Measurements from ENCODE around the gene TTC7B. TPM values are rescaled to one million over a fixed set of nuclear protein-coding genes. Genes with fewer than 3 reads are reported as not detected.
"Not testable (repeated sequence)": the region's sequence is repeated elsewhere in the genome, so short reads cannot be mapped to it uniquely, and the experiment has no call there.

TTC7B gene
- total RNA-seq, 2 experiments from 2014 or later = 4.9 to 8.3 TPM

GRCh38 chr14:90842726-90843125, 26.5 kb upstream of the TTC7B start:
- H3K27me3 Mint-ChIP-seq = no peaks in the 10 kb centered on the region
- no peaks in the 10 kb centered on the region for H3K9me3 Mint-ChIP-seq (ENCODE audit: low read depth)
- H3K27ac Mint-ChIP-seq = no peak overlapping the region
- H3K36me3 Mint-ChIP-seq = peaks cover 9% of the 10 kb centered on the region
- H3K4me1 Mint-ChIP-seq = peaks cover 14% of the 10 kb centered on the region
- no peak overlapping the region for H3K4me3 Mint-ChIP-seq
- CTCF ChIA-PET = no interaction called here
- ATAC-seq (no peak), DNase-seq (peak; percentile 38)

- H3K9me3 Mint-ChIP-seq (ENCODE audit: low read depth); H3K27me3 Mint-ChIP-seq; H3K27ac Mint-ChIP-seq; ATAC-seq; CTCF ChIA-PET; H3K4me3 Mint-ChIP-seq; H3K36me3 Mint-ChIP-seq: not testable (repeated sequence)
- H3K4me1 Mint-ChIP-seq = peaks cover 30% of the 10 kb centered on the region
- DNase-seq = peak; percentile 16
Observed at GRCh38 chr14:90840667-90841066, 24.4 kb upstream of the TTC7B start.

- no peak overlapping the region for H3K27ac Mint-ChIP-seq
- no peak for ATAC-seq
- CTCF ChIA-PET = no interaction called here
- H3K4me3 Mint-ChIP-seq = no peak overlapping the region
- peaks cover 36% of the 10 kb centered on the region for H3K4me1 Mint-ChIP-seq
- peaks cover 6% of the 10 kb centered on the region for H3K27me3 Mint-ChIP-seq
- H3K9me3 Mint-ChIP-seq (ENCODE audit: low read depth) = no peaks in the 10 kb centered on the region
- peak; percentile 12 for DNase-seq
- peaks cover 2% of the 10 kb centered on the region for H3K36me3 Mint-ChIP-seq
Observed at GRCh38 chr14:90839889-90840266, 23.6 kb upstream of the TTC7B start.

GRCh38 chr14:90839024-90839888, 23.0 kb upstream of the TTC7B start:
- H3K27me3 Mint-ChIP-seq = peaks cover 7% of the 10 kb centered on the region
- no peaks in the 10 kb centered on the region for H3K36me3 Mint-ChIP-seq
- H3K27ac Mint-ChIP-seq = no peak overlapping the region
- H3K4me1 Mint-ChIP-seq = peaks cover 32% of the 10 kb centered on the region
- no peaks in the 10 kb centered on the region for H3K9me3 Mint-ChIP-seq (ENCODE audit: low read depth)
- DNase-seq (peak; percentile 33), ATAC-seq (no peak)
- CTCF ChIA-PET = no interaction called here
- H3K4me3 Mint-ChIP-seq = no peak overlapping the region

- H3K27ac Mint-ChIP-seq, CTCF ChIA-PET: not testable (repeated sequence)
Observed at GRCh38 chr14:90838531-90838930, 22.3 kb upstream of the TTC7B start.

GRCh38 chr14:90837355-90837754, 21.1 kb upstream of the TTC7B start:
- Mint-ChIP-seq H3K27me3 (peaks cover 7% of the 10 kb centered on the region), H3K36me3 (no peaks in the 10 kb centered on the region), H3K4me1 (peaks cover 24% of the 10 kb centered on the region), H3K4me3 (no peak overlapping the region), H3K9me3 (ENCODE audit: low read depth) (no peaks in the 10 kb centered on the region), H3K27ac (no peak overlapping the region)
- CTCF ChIA-PET = interaction anchor here (1.4 kb wide), 1 partner anchor 340 kb away, joined by 3 read pairs; no protein-coding TSS in a partner anchor
- ATAC-seq (no peak), DNase-seq (no peak)

More at GRCh38 chr14:90838531-90838930, 22.3 kb upstream of the TTC7B start:
- DNase-seq; H3K36me3 Mint-ChIP-seq; H3K27me3 Mint-ChIP-seq; H3K4me3 Mint-ChIP-seq; H3K9me3 Mint-ChIP-seq (ENCODE audit: low read depth); ATAC-seq: not testable (repeated sequence)
- H3K4me1 Mint-ChIP-seq = peaks cover 29% of the 10 kb centered on the region

- Mint-ChIP-seq H3K4me1 (peaks cover 24% of the 10 kb centered on the region), H3K9me3 (ENCODE audit: low read depth) (no peaks in the 10 kb centered on the region), H3K36me3 (no peaks in the 10 kb centered on the region), H3K27ac (no peak overlapping the region), H3K27me3 (peaks cover 7% of the 10 kb centered on the region), H3K4me3 (no peak overlapping the region)
- ATAC-seq (no peak), DNase-seq (no peak)
- CTCF ChIA-PET = interaction anchor here (1.4 kb wide), 1 partner anchor 341 kb away, joined by 3 read pairs; no protein-coding TSS in a partner anchor
Observed at GRCh38 chr14:90836692-90837063, 20.4 kb upstream of the TTC7B start.

GRCh38 chr14:90831821-90832220, 15.6 kb upstream of the TTC7B start:
- no peak overlapping the region for H3K27ac Mint-ChIP-seq
- H3K36me3 Mint-ChIP-seq = peaks cover 2% of the 10 kb centered on the region
- H3K9me3 Mint-ChIP-seq (ENCODE audit: low read depth) = no peaks in the 10 kb centered on the region
- no peak overlapping the region for H3K4me3 Mint-ChIP-seq
- CTCF ChIA-PET = no interaction called here
- ATAC-seq = no peak
- H3K4me1 Mint-ChIP-seq = peaks cover 43% of the 10 kb centered on the region
- DNase-seq = no peak
- peaks cover 3% of the 10 kb centered on the region for H3K27me3 Mint-ChIP-seq

GRCh38 chr14:90830931-90831701, 14.9 kb upstream of the TTC7B start:
- Mint-ChIP-seq H3K4me3 (no peak overlapping the region), H3K27me3 (peaks cover 3% of the 10 kb centered on the region), H3K27ac (no peak overlapping the region), H3K36me3 (peaks cover 2% of the 10 kb centered on the region), H3K9me3 (ENCODE audit: low read depth) (no peaks in the 10 kb centered on the region), H3K4me1 (peaks cover 36% of the 10 kb centered on the region)
- DNase-seq (no peak), ATAC-seq (no peak)
- CTCF ChIA-PET = no interaction called here

GRCh38 chr14:90829677-90830076, 13.4 kb upstream of the TTC7B start:
- Mint-ChIP-seq H3K4me3 (no peak overlapping the region), H3K27ac (peak overlapping the region; percentile 96), H3K27me3 (no peaks in the 10 kb centered on the region), H3K36me3 (peaks cover 2% of the 10 kb centered on the region), H3K9me3 (ENCODE audit: low read depth) (no peaks in the 10 kb centered on the region), H3K4me1 (peaks cover 25% of the 10 kb centered on the region)
- CTCF ChIA-PET = no interaction called here
- no peak for DNase-seq
- ATAC-seq = no peak

GRCh38 chr14:90828642-90829487, 12.6 kb upstream of the TTC7B start:
- ATAC-seq = peak; percentile 67
- CTCF ChIA-PET = interaction anchor here (0.6 to 1.2 kb wide), 3 partner anchors 25 to 74 kb away, joined by 3 to 4 read pairs (median 3); no protein-coding TSS in a partner anchor

GRCh38 chr14:90827919-90828610, 11.8 kb upstream of the TTC7B start:
- DNase-seq (peak; percentile 95), ATAC-seq (peak; percentile 98)
- Mint-ChIP-seq H3K4me1 (peaks cover 25% of the 10 kb centered on the region), H3K36me3 (peaks cover 7% of the 10 kb centered on the region), H3K27ac (peak overlapping the region; percentile 96), H3K27me3 (no peaks in the 10 kb centered on the region), H3K4me3 (peak overlapping the region; percentile 79), H3K9me3 (ENCODE audit: low read depth) (peaks cover 11% of the 10 kb centered on the region)
- CTCF ChIA-PET = interaction anchor here (0.6 to 1.2 kb wide), 3 partner anchors 26 to 75 kb away, joined by 3 to 4 read pairs (median 3); no protein-coding TSS in a partner anchor

More at GRCh38 chr14:90828642-90829487, 12.6 kb upstream of the TTC7B start:
- peak overlapping the region; percentile 96 for H3K27ac Mint-ChIP-seq
- peak overlapping the region; percentile 79 for H3K4me3 Mint-ChIP-seq
- H3K36me3 Mint-ChIP-seq = peaks cover 5% of the 10 kb centered on the region
- peaks cover 4% of the 10 kb centered on the region for H3K9me3 Mint-ChIP-seq (ENCODE audit: low read depth)
- H3K27me3 Mint-ChIP-seq = no peaks in the 10 kb centered on the region
- H3K4me1 Mint-ChIP-seq = peaks cover 25% of the 10 kb centered on the region
- peak; percentile 67 for DNase-seq

Data from activated CD8-positive, alpha-beta memory T cell treated with anti-CD3 and anti-CD28 coated beads, Interleukin-2, amount 10 ng/mL, durations not matched to agents 7 days and 5 days (primary cell).